C4-2B (cell line): ENCODE results near the gene CSTA.

Experiments used
- ZFX ChIP-seq: fragments of 450-650 bp; IDR thresholded peaks from 2 replicates; pipeline ENCODE4 v1.6.1; 2017
- TF ChIP-seq, protein P1 (sequence below): fragments of 450-650 bp; conservative IDR thresholded peaks from 2 replicates; pipeline ENCODE4 v1.5.1; 2017; ENCODE audit warnings: mild to moderate bottlenecking

DNA sequence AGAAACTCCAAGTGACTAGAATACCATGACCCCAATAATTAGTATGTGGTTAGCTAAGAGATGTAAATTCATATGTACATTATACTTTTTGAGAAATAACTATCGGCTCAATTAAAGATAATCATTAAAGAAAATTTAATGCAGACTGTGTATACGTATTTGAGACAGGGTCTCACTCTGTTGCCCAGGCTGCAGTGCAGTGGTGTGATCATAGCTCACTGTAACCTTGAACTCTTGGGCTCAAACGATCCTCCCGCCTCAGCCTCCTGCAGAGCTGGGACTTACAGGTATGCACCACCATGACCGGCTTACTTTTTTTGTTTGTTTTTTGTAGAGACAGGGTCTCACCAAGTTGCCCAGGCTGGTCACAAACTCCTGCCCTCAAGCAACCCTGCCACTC, 8.7 kb upstream of the CSTA start:
- TF ChIP-seq, protein P1, sequence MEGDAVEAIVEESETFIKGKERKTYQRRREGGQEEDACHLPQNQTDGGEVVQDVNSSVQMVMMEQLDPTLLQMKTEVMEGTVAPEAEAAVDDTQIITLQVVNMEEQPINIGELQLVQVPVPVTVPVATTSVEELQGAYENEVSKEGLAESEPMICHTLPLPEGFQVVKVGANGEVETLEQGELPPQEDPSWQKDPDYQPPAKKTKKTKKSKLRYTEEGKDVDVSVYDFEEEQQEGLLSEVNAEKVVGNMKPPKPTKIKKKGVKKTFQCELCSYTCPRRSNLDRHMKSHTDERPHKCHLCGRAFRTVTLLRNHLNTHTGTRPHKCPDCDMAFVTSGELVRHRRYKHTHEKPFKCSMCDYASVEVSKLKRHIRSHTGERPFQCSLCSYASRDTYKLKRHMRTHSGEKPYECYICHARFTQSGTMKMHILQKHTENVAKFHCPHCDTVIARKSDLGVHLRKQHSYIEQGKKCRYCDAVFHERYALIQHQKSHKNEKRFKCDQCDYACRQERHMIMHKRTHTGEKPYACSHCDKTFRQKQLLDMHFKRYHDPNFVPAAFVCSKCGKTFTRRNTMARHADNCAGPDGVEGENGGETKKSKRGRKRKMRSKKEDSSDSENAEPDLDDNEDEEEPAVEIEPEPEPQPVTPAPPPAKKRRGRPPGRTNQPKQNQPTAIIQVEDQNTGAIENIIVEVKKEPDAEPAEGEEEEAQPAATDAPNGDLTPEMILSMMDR = no peak
- no peak for TF ChIP-seq ZFX
